Fibroblast of the aortic adventitia (primary cell): ENCODE data around the gene DDX51. TPM values are rescaled to one million over a fixed set of nuclear protein-coding genes. Genes with fewer than 3 reads are reported as not detected.

ENCODE experiments used
- DNase-seq: peaks from one replicate; pipeline ENCODE4 v3.0.0-alpha.2; 2010; ENCODE audit warnings: low read depth
- H3K4me3 ChIP-seq: 2 replicates; pipeline ENCODE4 v1.5.1; 2011; ENCODE audit warnings: low read depth, mild to moderate bottlenecking, control low read depth, low read length, moderate library complexity
- CTCF ChIP-seq: IDR thresholded peaks from 2 replicates; pipeline ENCODE4 v1.5.1; 2011; ENCODE audit warnings: mild to moderate bottlenecking, low read length, control low read depth, inconsistent platforms; ENCODE audit not compliant: insufficient read depth
- small RNA-seq: library from RNA; depleted of rRNA; stranded (forward); fragments of <200 nt; gene quantifications from one replicate; pipeline ENCODE3, GENCODE V24; 2012
- total RNA-seq: library from RNA; depleted of rRNA; stranded (reverse); fragments of >200 nt; gene quantifications from 2 replicates; pipeline ENCODE4 v1.2.3, GENCODE V29; 2012; ENCODE audit warnings: low replicate concordance

The DDX51 gene
- total RNA-seq, 1 donor = 9.4 TPM

- no peak for TF ChIP-seq CTCF
- H3K4me3 ChIP-seq = no peak overlapping the region
- DNase-seq = no peak
These were observed 43.6 kb downstream of the DDX51 start for GRCh38 chr12:132100306-132101065.

- TF ChIP-seq CTCF = no peak
- no peak for DNase-seq
- H3K4me3 ChIP-seq = no peak overlapping the region
These were observed 44.4 kb downstream of the DDX51 start for GRCh38 chr12:132099739-132100138.

- H3K4me3 ChIP-seq = no peak overlapping the region
- no peak for DNase-seq
- no peak for TF ChIP-seq CTCF
These were observed 48.4 kb downstream of the DDX51 start for GRCh38 chr12:132095520-132096409.

GRCh38 chr12:132094269-132094891 is 49.7 kb downstream of the DDX51 start:
- DNase-seq = no peak
- TF ChIP-seq CTCF = no peak
- H3K4me3 ChIP-seq = no peak overlapping the region

- no peak for TF ChIP-seq CTCF
- no peak overlapping the region for H3K4me3 ChIP-seq
- no peak for DNase-seq
These were observed 54.7 kb downstream of the DDX51 start for GRCh38 chr12:132089407-132089910.

Small RNA genes within 50 kb of the gene (small RNA-seq; reads per million reads assigned to genes)
- not detected for gene AC138466.3

Other genes with a start within 250 kb of the DDX51 start
- gene ULK1, start 249.7 kb downstream of the DDX51 start, total RNA-seq = 9.1 and 21.2 TPM in 2 replicates
- gene PUS1, start 215.0 kb downstream of the DDX51 start, total RNA-seq = 4.3 and 9.3 TPM in 2 replicates
- gene EP400, start 194.4 kb downstream of the DDX51 start, total RNA-seq = 11.4 and 14.7 TPM in 2 replicates
- gene NOC4L, start 138 bp upstream of the DDX51 start, total RNA-seq = 5.7 and 13.2 TPM in 2 replicates
- 0.49 TPM in 1 of 2 replicates, not detected in the other for gene GALNT9, start 185.3 kb upstream of the DDX51 start, total RNA-seq